NB4 (cell line): ENCODE data around the gene GINS2.

Experiments used
- TF ChIP-seq, protein P1 (sequence below): IDR thresholded peaks from one replicate; pipeline ENCODE4 v1.5.1; 2012; ENCODE audit warnings: low read depth, low read length
- TF ChIP-seq, protein P2 (sequence below): IDR thresholded peaks from 2 replicates; pipeline ENCODE4 v1.6.1; 2011; ENCODE audit warnings: low read depth, low read length

DNA sequence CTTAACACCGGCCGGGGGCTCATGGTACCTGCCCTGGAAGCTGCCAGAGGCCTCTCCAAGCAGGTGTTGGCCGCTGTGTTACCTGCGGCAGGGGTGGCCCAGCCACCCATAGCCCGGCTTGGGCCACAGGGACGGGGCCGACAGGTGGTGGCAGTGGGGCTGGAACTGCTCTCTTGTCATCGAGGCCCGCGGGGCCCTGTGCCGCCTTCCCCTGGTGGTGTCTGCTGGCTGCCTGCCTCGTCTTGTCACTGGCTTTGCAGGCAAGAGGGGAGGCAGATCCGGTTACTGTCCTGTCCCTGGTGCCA is 48.5 kb downstream of the GINS2 start:
- TF ChIP-seq, protein P1, sequence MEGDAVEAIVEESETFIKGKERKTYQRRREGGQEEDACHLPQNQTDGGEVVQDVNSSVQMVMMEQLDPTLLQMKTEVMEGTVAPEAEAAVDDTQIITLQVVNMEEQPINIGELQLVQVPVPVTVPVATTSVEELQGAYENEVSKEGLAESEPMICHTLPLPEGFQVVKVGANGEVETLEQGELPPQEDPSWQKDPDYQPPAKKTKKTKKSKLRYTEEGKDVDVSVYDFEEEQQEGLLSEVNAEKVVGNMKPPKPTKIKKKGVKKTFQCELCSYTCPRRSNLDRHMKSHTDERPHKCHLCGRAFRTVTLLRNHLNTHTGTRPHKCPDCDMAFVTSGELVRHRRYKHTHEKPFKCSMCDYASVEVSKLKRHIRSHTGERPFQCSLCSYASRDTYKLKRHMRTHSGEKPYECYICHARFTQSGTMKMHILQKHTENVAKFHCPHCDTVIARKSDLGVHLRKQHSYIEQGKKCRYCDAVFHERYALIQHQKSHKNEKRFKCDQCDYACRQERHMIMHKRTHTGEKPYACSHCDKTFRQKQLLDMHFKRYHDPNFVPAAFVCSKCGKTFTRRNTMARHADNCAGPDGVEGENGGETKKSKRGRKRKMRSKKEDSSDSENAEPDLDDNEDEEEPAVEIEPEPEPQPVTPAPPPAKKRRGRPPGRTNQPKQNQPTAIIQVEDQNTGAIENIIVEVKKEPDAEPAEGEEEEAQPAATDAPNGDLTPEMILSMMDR, result no peak
- TF ChIP-seq, protein P2, sequence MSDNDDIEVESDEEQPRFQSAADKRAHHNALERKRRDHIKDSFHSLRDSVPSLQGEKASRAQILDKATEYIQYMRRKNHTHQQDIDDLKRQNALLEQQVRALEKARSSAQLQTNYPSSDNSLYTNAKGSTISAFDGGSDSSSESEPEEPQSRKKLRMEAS, result no peak
